SK-N-SH (cell line): ENCODE results near the gene STAT5B. TPM values are rescaled to one million over a fixed set of nuclear protein-coding genes. Genes with fewer than 3 reads are reported as not detected.
"Not testable (repeated sequence)": the region's sequence is repeated elsewhere in the genome, so short reads cannot be mapped to it uniquely, and the experiment has no call there.

Experiments
- CTCF ChIA-PET: fragments of 300-600, 350-600 bp; formaldehyde crosslinking; extraction: SDS; loops from one replicate; lab custom pipeline; 2021; lab: Yijun Ruan, JAX
- POLR2A ChIA-PET: fragments of 350-600 bp; sonication (Branson Sonifier 250); formaldehyde crosslinking; extraction: SDS; loops from one replicate; lab custom pipeline; 2020; ENCODE audit warnings: antibody characterized with exemption, inconsistent platforms; lab: Yijun Ruan, JAX
- DNase-seq: peaks from one replicate; pipeline ENCODE4 v3.0.0; 2012
- H2AFZ ChIP-seq: fragments of 200-600 bp; sonication (generic); 2 replicates; pipeline ENCODE4 v1.8.1; 2016; ENCODE audit warnings: antibody characterized with exemption, mild to moderate bottlenecking, low read depth
- H3F3A ChIP-seq: fragments of 200-600 bp; sonication (generic); replicated peaks from 2 replicates; pipeline ENCODE3; 2016; ENCODE audit warnings: antibody characterized with exemption, mild to moderate bottlenecking; ENCODE audit not compliant: insufficient read depth
- H3K27ac ChIP-seq, 2 experiments: fragments of 200-500 bp in 1 of 2; fragments of 200-600 bp in 1 of 2; sonication (Bioruptor generic) in 1 of 2; sonication (generic), shearing (Covaris generic) in 1 of 2; 2 replicates each; pipeline versions ENCODE4 v1.5.1 to v1.6.1; 2014 to 2016; ENCODE audit warnings: low read depth in 2 of 2, inconsistent platforms in 1 of 2, low read length in 1 of 2, mild to moderate bottlenecking in 1 of 2, mixed read lengths in 1 of 2
- H3K27me3 ChIP-seq: fragments of 200-600 bp; sonication (generic), shearing (Covaris generic); 2 replicates; pipeline ENCODE4 v1.6.1; 2016; ENCODE audit warnings: mixed run types; ENCODE audit not compliant: insufficient read depth
- H3K36me3 ChIP-seq, 2 experiments: fragments of 200-500 bp in 1 of 2; fragments of 200-600 bp in 1 of 2; sonication (Bioruptor generic) in 1 of 2; sonication (generic) in 1 of 2; replicated peaks in 1 of 2; 2 replicates each; pipeline versions ENCODE3 to v1.5.1; 2014 to 2016; ENCODE audit warnings: low read length in 1 of 2, mild to moderate bottlenecking in 1 of 2; ENCODE audit not compliant: insufficient read depth in 2 of 2, control insufficient read depth in 1 of 2
- H3K4me1 ChIP-seq, 2 experiments: fragments of 200-500 bp in 1 of 2; fragments of 200-600 bp in 1 of 2; sonication (Bioruptor generic) in 1 of 2; sonication (generic), shearing (Covaris generic) in 1 of 2; 2 replicates each; pipeline versions ENCODE4 v1.5.1 to v1.6.1; 2014 to 2016; ENCODE audit warnings: low read depth in 1 of 2, low read length in 1 of 2, mixed run types in 1 of 2; ENCODE audit not compliant: insufficient read depth in 2 of 2, control insufficient read depth in 1 of 2
- H3K4me2 ChIP-seq: fragments of 200-600 bp; sonication (generic), shearing (Covaris generic); 2 replicates; pipeline ENCODE4 v1.6.1; 2017; ENCODE audit warnings: mixed run types
- H3K4me3 ChIP-seq, 2 experiments: fragments of 200-500 bp in 1 of 2; fragments of 200-600 bp in 1 of 2; sonication (Bioruptor generic) in 1 of 2; sonication (generic), shearing (Covaris generic) in 1 of 2; 2 replicates each; pipeline versions ENCODE4 v1.5.1 to v1.8.1; 2014 to 2016; ENCODE audit warnings: low read depth in 2 of 2, inconsistent platforms in 1 of 2, low read length in 1 of 2, mild to moderate bottlenecking in 1 of 2, mixed read lengths in 1 of 2, moderate library complexity in 1 of 2
- H3K79me2 ChIP-seq: fragments of 200-600 bp; sonication (generic); 2 replicates; pipeline ENCODE4 v1.8.1; 2017; ENCODE audit warnings: mild to moderate bottlenecking; ENCODE audit not compliant: insufficient read depth
- H3K9ac ChIP-seq: fragments of 200-600 bp; sonication (generic); 2 replicates; pipeline ENCODE4 v1.6.1; 2017; ENCODE audit warnings: mixed run types
- H3K9me2 ChIP-seq: fragments of 200-600 bp; sonication (generic); 2 replicates; pipeline ENCODE4 v1.6.1; 2017; ENCODE audit warnings: mixed run types
- H3K9me3 ChIP-seq: fragments of 200-600 bp; sonication (generic); 2 replicates; pipeline ENCODE4 v1.6.1; 2017; ENCODE audit warnings: mixed run types, mild to moderate bottlenecking, moderate library complexity
- H4K20me1 ChIP-seq: fragments of 200-600 bp; sonication (generic); 2 replicates; pipeline ENCODE4 v1.6.1; 2017; ENCODE audit warnings: mild to moderate bottlenecking, mixed run types; ENCODE audit not compliant: insufficient read depth
- CHD2 ChIP-seq: fragments of 150-350 bp; IDR thresholded peaks from 2 replicates; pipeline ENCODE4 v1.6.1; 2018; ENCODE audit warnings: low read length; ENCODE audit not compliant: partially characterized antibody
- EZH2phosphoT487 ChIP-seq: fragments of 200-600 bp; sonication (generic); IDR thresholded peaks from 2 replicates; pipeline ENCODE4 v1.6.1; 2017; ENCODE audit warnings: low read depth, mixed run types, mild to moderate bottlenecking, antibody characterized with exemption, moderate library complexity, borderline replicate concordance
- FOXJ3 ChIP-seq: sonication (generic); formaldehyde crosslinking; IDR thresholded peaks from 2 replicates; pipeline ENCODE4 v1.5.1; 2020; ENCODE audit warnings: mild to moderate bottlenecking, missing genetic modification reagents
- FOXM1 ChIP-seq: IDR thresholded peaks from 2 replicates; pipeline ENCODE4 v1.4.0; 2012; ENCODE audit warnings: low read depth, mild to moderate bottlenecking
- GABPA ChIP-seq: IDR thresholded peaks from 2 replicates; pipeline ENCODE4 v1.4.0; 2012; ENCODE audit warnings: low read depth, mild to moderate bottlenecking
- GATA2 ChIP-seq: sonication (generic); formaldehyde crosslinking; IDR thresholded peaks from 2 replicates; pipeline ENCODE4 v1.5.0; 2020; ENCODE audit warnings: mild to moderate bottlenecking, missing genetic modification reagents
- JUND ChIP-seq: IDR thresholded peaks from 2 replicates; pipeline ENCODE4 v1.4.0; 2012
- MEF2A ChIP-seq: IDR thresholded peaks from 2 replicates; pipeline ENCODE4 v1.4.0; 2012; ENCODE audit warnings: low read depth, borderline replicate concordance
- NRF1 ChIP-seq: IDR thresholded peaks from 2 replicates; pipeline ENCODE4 v1.6.1; 2012; ENCODE audit warnings: low read depth, mild to moderate bottlenecking, low read length
- PBX3 ChIP-seq: IDR thresholded peaks from 2 replicates; pipeline ENCODE4; 2012
- RAD21 ChIP-seq: IDR thresholded peaks from 2 replicates; pipeline ENCODE4 v1.6.1; 2012; ENCODE audit warnings: mild to moderate bottlenecking, low read length
- RCOR1 ChIP-seq: fragments of 150-350 bp; IDR thresholded peaks from 2 replicates; pipeline ENCODE4 v1.6.1; 2017; ENCODE audit warnings: antibody characterized with exemption, low read length
- REST ChIP-seq: IDR thresholded peaks from 2 replicates; pipeline ENCODE4 v1.6.1; 2012; ENCODE audit warnings: mild to moderate bottlenecking, low read depth, low read length, moderate library complexity
- RFX5 ChIP-seq: IDR thresholded peaks from 2 replicates; pipeline ENCODE4 v1.6.1; 2012; ENCODE audit warnings: mild to moderate bottlenecking, improper control_type of control experiment, low read length
- SMC3 ChIP-seq: IDR thresholded peaks from 2 replicates; pipeline ENCODE4 v1.6.1; 2012; ENCODE audit warnings: low read depth, low read length, improper control_type of control experiment
- TAF1 ChIP-seq: IDR thresholded peaks from 2 replicates; pipeline ENCODE4 v1.6.1; 2012; ENCODE audit warnings: low read depth, mild to moderate bottlenecking, low read length, moderate library complexity, borderline replicate concordance
- TCF12 ChIP-seq: IDR thresholded peaks from 2 replicates; pipeline ENCODE4 v1.4.0; 2012
- TEAD4 ChIP-seq: IDR thresholded peaks from 2 replicates; pipeline ENCODE4 v1.4.0; 2012; ENCODE audit warnings: mild to moderate bottlenecking, borderline replicate concordance; ENCODE audit not compliant: insufficient read depth
- WGBS: methylation state at CpG from one replicate; pipeline ENCODE4 v1.1.6; 2017; ENCODE audit warnings: low lambda C conversion rate; 5-methylcytosine and 5-hydroxymethylcytosine counted together
- polyA plus RNA-seq, 3 experiments: library from polyadenylated mRNA; depleted of rRNA; stranded (reverse); fragments of >200 nt; gene quantifications; 2 replicates each; pipeline ENCODE4 v1.2.3, GENCODE V29; 2012
- TF ChIP-seq, protein P1 (sequence below): fragments of 150-350 bp; IDR thresholded peaks from 2 replicates; pipeline ENCODE4 v1.6.1; 2017; ENCODE audit warnings: antibody characterized with exemption, low read length, low read depth, borderline replicate concordance

STAT5B gene
- polyA plus RNA-seq, 1 of the 3 experiments (the other 2 are of a cell fraction): 23.6 TPM

- Histone ChIP-seq H3K9me3 (no peaks in the 10 kb centered on the region), H3K4me3 (no peak overlapping the region), H2AFZ (no peak overlapping the region), H3K9me2 (no peaks in the 10 kb centered on the region), H3K79me2 (peaks cover 72% of the 10 kb centered on the region), H3K27me3 (no peaks in the 10 kb centered on the region), H3K9ac (no peak overlapping the region), H3K4me1 (peaks cover 0 to 5% of the 10 kb centered on the region in 2 experiments; a peak in 2 of 4 replicates), H3K36me3 (no peaks in the 10 kb centered on the region), H3F3A (peaks cover 5% of the 10 kb centered on the region), H4K20me1 (peaks cover 18% of the 10 kb centered on the region), H3K4me2 (no peak overlapping the region), H3K27ac (no peak overlapping the region)
- no peak for TF ChIP-seq MEF2A
- no peak for TF ChIP-seq GATA2
- TF ChIP-seq RFX5: no peak
- TF ChIP-seq TCF12: no peak
- TF ChIP-seq GABPA: no peak
- TF ChIP-seq FOXM1: no peak
- CTCF ChIA-PET: interaction anchor here (1.0 to 2.6 kb wide), 3 partner anchors 14 to 140 kb away, joined by 3 to 6 read pairs (median 6); no protein-coding TSS in a partner anchor
- DNase-seq: no peak
- POLR2A ChIA-PET: no interaction called here
- 82% methylated on average over 2 of the region's 2 CpGs for WGBS
Measured at GRCh38 chr17:42266462-42266861, 9.7 kb downstream of the STAT5B start.

DNA sequence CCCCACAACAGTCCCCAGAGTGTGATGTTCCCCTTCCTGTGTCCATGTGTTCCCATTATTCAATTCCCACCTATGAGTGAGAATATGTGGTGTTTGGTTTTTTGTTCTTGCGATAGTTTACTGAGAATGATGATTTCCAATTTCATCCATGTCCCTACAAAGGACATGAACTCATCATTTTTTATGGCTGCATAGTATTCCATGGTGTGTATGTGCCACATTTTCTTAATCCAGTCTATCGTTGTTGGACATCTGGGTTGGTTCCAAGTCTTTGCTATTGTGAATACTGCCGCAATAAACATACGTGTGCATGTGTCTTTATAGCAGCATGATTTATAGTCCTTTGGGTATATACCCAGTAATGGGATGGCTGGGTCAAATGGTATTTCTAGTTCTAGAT, 11.8 kb downstream of the STAT5B start:
- 84% methylated on average over 2 of the region's 4 CpGs for WGBS
- POLR2A ChIA-PET, DNase-seq, H4K20me1 ChIP-seq, H3K9me2 ChIP-seq, H3F3A ChIP-seq, H3K9ac ChIP-seq, H3K4me3 ChIP-seq, H3K27me3 ChIP-seq, H3K36me3 ChIP-seq, H3K4me1 ChIP-seq, H3K4me2 ChIP-seq, H3K9me3 ChIP-seq, H2AFZ ChIP-seq, H3K27ac ChIP-seq: not testable (repeated sequence)
- CTCF ChIA-PET: interaction anchor here (0.7 to 1.0 kb wide), 2 partner anchors 16 to 36 kb away, joined by 3 read pairs; no protein-coding TSS in a partner anchor
- H3K79me2 ChIP-seq: peaks cover 55% of the 10 kb centered on the region

DNA sequence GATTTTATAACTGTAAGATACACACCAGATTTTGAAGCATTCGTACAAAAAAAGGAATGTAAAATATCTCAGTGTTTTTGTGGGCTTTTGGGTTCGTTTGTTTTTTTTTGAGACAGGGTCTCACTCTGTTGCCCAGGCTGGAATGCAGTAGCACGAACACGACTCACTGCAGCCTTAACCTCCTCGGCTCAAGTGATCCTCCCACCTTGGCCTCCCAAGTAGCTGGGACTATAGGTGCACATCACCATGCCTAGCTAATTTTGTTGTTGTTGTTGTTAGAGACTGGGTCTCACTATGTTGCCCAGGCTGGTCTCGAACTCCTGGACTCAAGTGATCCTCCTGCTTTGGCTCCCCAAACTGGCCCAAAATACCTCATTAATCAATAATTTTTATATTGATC, 15.9 kb downstream of the STAT5B start:
- no peak overlapping the region for H3K27ac ChIP-seq
- H3K4me3 ChIP-seq: no peak overlapping the region
- no peak overlapping the region for H3K9ac ChIP-seq
- H2AFZ ChIP-seq: no peak overlapping the region
- WGBS: 91% methylated on average over 6 of the region's 6 CpGs
- peaks cover 41% of the 10 kb centered on the region for H3K79me2 ChIP-seq
- H3K36me3 ChIP-seq: no peaks in the 10 kb centered on the region
- no peak for DNase-seq
- H3F3A ChIP-seq: no peaks in the 10 kb centered on the region
- TF ChIP-seq TEAD4 (no peak), NRF1 (no peak), JUND (no peak), RAD21 (no peak), REST (no peak), TAF1 (no peak), SMC3 (no peak), RCOR1 (no peak), FOXJ3 (CRISPR knock-in tag) (no peak), PBX3 (no peak), CHD2 (no peak), EZH2phosphoT487 (no peak)
- TF ChIP-seq, protein P1, sequence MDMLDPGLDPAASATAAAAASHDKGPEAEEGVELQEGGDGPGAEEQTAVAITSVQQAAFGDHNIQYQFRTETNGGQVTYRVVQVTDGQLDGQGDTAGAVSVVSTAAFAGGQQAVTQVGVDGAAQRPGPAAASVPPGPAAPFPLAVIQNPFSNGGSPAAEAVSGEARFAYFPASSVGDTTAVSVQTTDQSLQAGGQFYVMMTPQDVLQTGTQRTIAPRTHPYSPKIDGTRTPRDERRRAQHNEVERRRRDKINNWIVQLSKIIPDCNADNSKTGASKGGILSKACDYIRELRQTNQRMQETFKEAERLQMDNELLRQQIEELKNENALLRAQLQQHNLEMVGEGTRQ: no peak
- H3K4me1 ChIP-seq: no peaks in the 10 kb centered on the region
- peaks cover 10% of the 10 kb centered on the region; the same call in 1 of the 2 replicates for H4K20me1 ChIP-seq
- no peaks in the 10 kb centered on the region for H3K9me2 ChIP-seq
- CTCF ChIA-PET: interaction anchor here (0.8 to 1.2 kb wide), 3 partner anchors 14 to 29 kb away, joined by 3 read pairs; no protein-coding TSS in a partner anchor
- no peak overlapping the region for H3K4me2 ChIP-seq
- no peaks in the 10 kb centered on the region for H3K9me3 ChIP-seq
- POLR2A ChIA-PET: no interaction called here
- H3K27me3 ChIP-seq: no peaks in the 10 kb centered on the region
